HG03520 (cell line): ENCODE data around the gene ETFDH.
"Not testable (repeated sequence)": the region's sequence is repeated elsewhere in the genome, so short reads cannot be mapped to it uniquely, and the experiment has no call there.

Experiments
- ATAC-seq: cut with Tn5 transposase; IDR thresholded peaks from one replicate; pipeline ENCODE4 v1.9.1; 2021; ENCODE audit warnings: mild to moderate bottlenecking, moderate library complexity; ENCODE audit not compliant: unreplicated experiment

Gene ETFDH

GRCh38 chr4:158671915-158672806, at the start of gene ETFDH:
TSS of gene ETFDH (plus strand) at chr4:158672296. CDS start at chr4:158672457, 161 bp downstream.
- peak; percentile 80 for ATAC-seq

- ATAC-seq: peak; percentile 93
These were observed 47.1 kb upstream of the ETFDH start for GRCh38 chr4:158624889-158625478.

- no peak for ATAC-seq
These were observed 46.6 kb upstream of the ETFDH start for GRCh38 chr4:158625544-158625943.

- no peak for ATAC-seq
These were observed 41.2 kb upstream of the ETFDH start for GRCh38 chr4:158630893-158631292.

GRCh38 chr4:158636619-158637018, 35.5 kb upstream of the ETFDH start:
- ATAC-seq: no peak

- no peak for ATAC-seq
These were observed 27.7 kb upstream of the ETFDH start for GRCh38 chr4:158644356-158644755.

- no peak for ATAC-seq
These were observed 27.3 kb upstream of the ETFDH start for GRCh38 chr4:158644760-158645159.

GRCh38 chr4:158649111-158649680, 22.9 kb upstream of the ETFDH start:
- ATAC-seq: no peak

- ATAC-seq: no peak
These were observed 19.2 kb upstream of the ETFDH start for GRCh38 chr4:158652920-158653319.

- ATAC-seq: no peak
These were observed 15.7 kb upstream of the ETFDH start for GRCh38 chr4:158656439-158656838.

GRCh38 chr4:158657291-158657690, 14.8 kb upstream of the ETFDH start:
- no peak for ATAC-seq

GRCh38 chr4:158663255-158663654, 8.8 kb upstream of the ETFDH start:
- ATAC-seq: not testable (repeated sequence)

- ATAC-seq: not testable (repeated sequence)
These were observed 8.1 kb upstream of the ETFDH start for GRCh38 chr4:158663707-158664625.

GRCh38 chr4:158664806-158665205, 7.3 kb upstream of the ETFDH start:
- ATAC-seq: no peak

- no peak for ATAC-seq
These were observed 5.2 kb upstream of the ETFDH start for GRCh38 chr4:158666892-158667291.

GRCh38 chr4:158667651-158668198, 4.4 kb upstream of the ETFDH start:
- ATAC-seq: no peak

GRCh38 chr4:158669310-158669709, 2.8 kb upstream of the ETFDH start:
- no peak for ATAC-seq

GRCh38 chr4:158670975-158671664, 976 bp upstream of the ETFDH start:
- peak; percentile 24 for ATAC-seq

- ATAC-seq: no peak
These were observed 506 bp upstream of the ETFDH start, which contains the start of gene C4orf46 for GRCh38 chr4:158671665-158671914. TSS of gene C4orf46 (minus strand) at chr4:158671887. CDS start at chr4:158671801, 86 bp downstream.

- ATAC-seq: no peak
These were observed 1.5 kb downstream of the ETFDH start for GRCh38 chr4:158673633-158674032.
